LNCaP clone FGC (cell line): Measurements from ENCODE around the gene PPP2R2D.

Source experiments
- DNase-seq: peaks from one replicate; pipeline ENCODE4 v3.0.0-alpha.2; 2011; ENCODE audit warnings: low read depth
- H3K4me3 ChIP-seq: 2 replicates; pipeline ENCODE4 v1.5.1; 2011; ENCODE audit warnings: mild to moderate bottlenecking, low read depth, low read length, control low read depth
- TF ChIP-seq, protein P1 (sequence below): IDR thresholded peaks from 2 replicates; pipeline ENCODE4 v1.5.1; 2012; ENCODE audit warnings: mild to moderate bottlenecking; ENCODE audit not compliant: control insufficient read depth, insufficient read depth; ENCODE audit errors: extremely low read depth

PPP2R2D gene

DNA sequence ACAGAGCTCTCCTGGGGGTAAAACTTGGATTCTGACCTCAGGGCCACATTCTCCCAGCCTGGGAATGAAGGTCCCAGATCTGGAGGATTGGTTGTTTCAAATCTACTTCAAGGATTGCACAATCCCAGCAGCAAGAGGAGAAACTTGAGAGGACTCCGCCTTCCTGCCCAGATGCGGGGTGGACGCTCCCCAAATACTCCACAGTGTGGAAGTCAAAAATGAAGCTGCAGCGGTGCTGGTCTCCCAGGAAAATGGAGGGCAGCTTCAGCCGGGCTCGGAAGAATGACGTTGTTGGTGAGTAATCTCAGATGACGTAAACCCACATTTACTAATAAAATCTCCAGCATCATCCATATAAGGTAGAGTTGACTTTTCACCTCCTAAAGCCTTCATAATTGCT is 31.5 kb upstream of the PPP2R2D start:
- TF ChIP-seq, protein P1, sequence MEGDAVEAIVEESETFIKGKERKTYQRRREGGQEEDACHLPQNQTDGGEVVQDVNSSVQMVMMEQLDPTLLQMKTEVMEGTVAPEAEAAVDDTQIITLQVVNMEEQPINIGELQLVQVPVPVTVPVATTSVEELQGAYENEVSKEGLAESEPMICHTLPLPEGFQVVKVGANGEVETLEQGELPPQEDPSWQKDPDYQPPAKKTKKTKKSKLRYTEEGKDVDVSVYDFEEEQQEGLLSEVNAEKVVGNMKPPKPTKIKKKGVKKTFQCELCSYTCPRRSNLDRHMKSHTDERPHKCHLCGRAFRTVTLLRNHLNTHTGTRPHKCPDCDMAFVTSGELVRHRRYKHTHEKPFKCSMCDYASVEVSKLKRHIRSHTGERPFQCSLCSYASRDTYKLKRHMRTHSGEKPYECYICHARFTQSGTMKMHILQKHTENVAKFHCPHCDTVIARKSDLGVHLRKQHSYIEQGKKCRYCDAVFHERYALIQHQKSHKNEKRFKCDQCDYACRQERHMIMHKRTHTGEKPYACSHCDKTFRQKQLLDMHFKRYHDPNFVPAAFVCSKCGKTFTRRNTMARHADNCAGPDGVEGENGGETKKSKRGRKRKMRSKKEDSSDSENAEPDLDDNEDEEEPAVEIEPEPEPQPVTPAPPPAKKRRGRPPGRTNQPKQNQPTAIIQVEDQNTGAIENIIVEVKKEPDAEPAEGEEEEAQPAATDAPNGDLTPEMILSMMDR: no peak
- DNase-seq: no peak
- no peak overlapping the region for H3K4me3 ChIP-seq

DNA sequence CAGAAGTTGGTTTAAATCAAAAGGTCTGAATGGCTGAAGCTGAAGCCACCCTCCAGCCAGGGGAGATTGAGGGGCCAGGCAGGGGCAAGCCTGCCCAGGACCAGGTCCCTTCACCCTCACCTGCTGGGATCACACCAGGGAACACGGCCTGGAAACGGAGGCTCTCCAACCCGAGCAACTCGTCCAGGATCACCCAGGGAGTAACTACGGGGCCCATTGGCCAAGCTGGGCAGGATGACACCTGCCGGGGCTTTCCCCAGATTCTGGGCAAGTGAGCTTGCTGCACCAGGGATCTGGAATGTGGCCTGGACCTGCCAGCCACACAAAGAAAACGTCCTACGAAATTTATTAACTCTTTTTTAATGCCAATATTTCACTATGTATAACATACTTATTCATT is 30.4 kb upstream of the PPP2R2D start:
- TF ChIP-seq, protein P1: no peak
- H3K4me3 ChIP-seq: no peak overlapping the region
- no peak for DNase-seq

GRCh38 chr10:131870831-131871672 is 29.8 kb upstream of the PPP2R2D start:
- no peak for DNase-seq
- TF ChIP-seq, protein P1: no peak
- H3K4me3 ChIP-seq: no peak overlapping the region

- TF ChIP-seq, protein P1: no peak
- no peak for DNase-seq
- no peak overlapping the region for H3K4me3 ChIP-seq
These were observed 29.2 kb upstream of the PPP2R2D start for GRCh38 chr10:131871673-131872005.

GRCh38 chr10:131872011-131872826 is 28.6 kb upstream of the PPP2R2D start:
- TF ChIP-seq, protein P1: no peak
- no peak for DNase-seq
- H3K4me3 ChIP-seq: no peak overlapping the region

DNA sequence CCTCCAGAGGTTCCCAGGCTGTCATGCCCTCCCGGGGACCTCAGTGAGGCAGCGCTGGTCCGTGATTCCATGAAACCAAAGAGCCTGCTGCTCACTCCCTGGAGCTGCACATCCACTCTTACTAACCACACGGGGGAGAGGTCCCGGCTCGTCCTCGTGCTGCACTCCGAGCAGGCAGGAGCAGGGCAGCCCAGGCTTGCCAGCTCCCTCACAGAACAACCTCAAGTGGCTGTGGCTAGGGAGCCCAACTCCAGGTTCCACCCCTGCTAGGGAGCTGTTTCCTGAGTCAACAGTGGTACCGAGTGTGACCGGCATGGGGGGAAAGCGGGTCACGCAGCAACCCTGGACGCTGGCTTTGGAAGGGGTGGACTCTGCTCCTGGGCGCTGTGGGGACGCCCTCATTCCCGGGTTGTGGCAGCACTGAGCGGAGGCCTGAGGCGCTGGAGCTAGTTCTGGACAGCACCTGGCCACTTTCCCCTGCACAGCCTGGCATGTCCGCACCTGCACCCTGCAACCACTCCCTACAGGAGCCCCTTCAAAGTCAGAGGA is 27.9 kb upstream of the PPP2R2D start:
- no peak for DNase-seq
- H3K4me3 ChIP-seq: no peak overlapping the region
- TF ChIP-seq, protein P1: no peak
